ENCODE measurements around the gene FNIP2.
"Not testable (repeated sequence)": the region's sequence is repeated elsewhere in the genome, so short reads cannot be mapped to it uniquely, and the experiment has no call there.

FNIP2 gene

GRCh38 chr4:158768555-158769174 is at the start of gene FNIP2:
Gene FNIP2 (plus strand): TSS chr4:158769026. CDS start chr4:158769213, 187 bp downstream.
- DNase-seq (ENCODE audit: low read depth), result peak; percentile 78

- no peak for DNase-seq (ENCODE audit: low read depth)
Observed at GRCh38 chr4:158721680-158722079, 47.1 kb upstream of the FNIP2 start.

- peak; percentile 37 for DNase-seq (ENCODE audit: low read depth)
Observed at GRCh38 chr4:158722291-158722916, 46.4 kb upstream of the FNIP2 start.

- peak; percentile 82 for DNase-seq (ENCODE audit: low read depth)
Observed at GRCh38 chr4:158722917-158723793, 45.7 kb upstream of the FNIP2 start, which contains the start of gene PPID. Gene PPID (minus strand): TSS chr4:158723396. CDS start chr4:158723288, 108 bp downstream.

GRCh38 chr4:158724637-158725036 is 44.2 kb upstream of the FNIP2 start:
- no peak for DNase-seq (ENCODE audit: low read depth)

GRCh38 chr4:158726633-158727032 is 42.2 kb upstream of the FNIP2 start:
- no peak for DNase-seq (ENCODE audit: low read depth)

- no peak for DNase-seq (ENCODE audit: low read depth)
Observed at GRCh38 chr4:158728236-158728635, 40.6 kb upstream of the FNIP2 start.

- DNase-seq (ENCODE audit: low read depth), result peak; percentile 68
Observed at GRCh38 chr4:158729716-158730559, 38.9 kb upstream of the FNIP2 start.

- no peak for DNase-seq (ENCODE audit: low read depth)
Observed at GRCh38 chr4:158738866-158739265, 30.0 kb upstream of the FNIP2 start.

GRCh38 chr4:158739600-158739999 is 29.2 kb upstream of the FNIP2 start:
- DNase-seq (ENCODE audit: low read depth), result no peak

GRCh38 chr4:158741326-158742021 is 27.4 kb upstream of the FNIP2 start:
- DNase-seq (ENCODE audit: low read depth), result no peak

GRCh38 chr4:158746537-158746936 is 22.3 kb upstream of the FNIP2 start:
- not testable (repeated sequence) for DNase-seq (ENCODE audit: low read depth)

- peak; percentile 54 for DNase-seq (ENCODE audit: low read depth)
Observed at GRCh38 chr4:158750379-158750778, 18.4 kb upstream of the FNIP2 start.

GRCh38 chr4:158754385-158755180 is 14.2 kb upstream of the FNIP2 start:
- DNase-seq (ENCODE audit: low read depth), result no peak

GRCh38 chr4:158755819-158756218 is 13.0 kb upstream of the FNIP2 start:
- DNase-seq (ENCODE audit: low read depth), result not testable (repeated sequence)

- no peak for DNase-seq (ENCODE audit: low read depth)
Observed at GRCh38 chr4:158756588-158756987, 12.2 kb upstream of the FNIP2 start.

- DNase-seq (ENCODE audit: low read depth), result no peak
Observed at GRCh38 chr4:158758142-158758541, 10.7 kb upstream of the FNIP2 start.

GRCh38 chr4:158758703-158759102 is 10.1 kb upstream of the FNIP2 start:
- DNase-seq (ENCODE audit: low read depth), result no peak

GRCh38 chr4:158759539-158759938 is 9.3 kb upstream of the FNIP2 start:
- not testable (repeated sequence) for DNase-seq (ENCODE audit: low read depth)

GRCh38 chr4:158760866-158761265 is 8.0 kb upstream of the FNIP2 start:
- peak; percentile 68 for DNase-seq (ENCODE audit: low read depth)

Data from ELR (cell line).